ENCODE measurements around the gene AKT2.

DNA sequence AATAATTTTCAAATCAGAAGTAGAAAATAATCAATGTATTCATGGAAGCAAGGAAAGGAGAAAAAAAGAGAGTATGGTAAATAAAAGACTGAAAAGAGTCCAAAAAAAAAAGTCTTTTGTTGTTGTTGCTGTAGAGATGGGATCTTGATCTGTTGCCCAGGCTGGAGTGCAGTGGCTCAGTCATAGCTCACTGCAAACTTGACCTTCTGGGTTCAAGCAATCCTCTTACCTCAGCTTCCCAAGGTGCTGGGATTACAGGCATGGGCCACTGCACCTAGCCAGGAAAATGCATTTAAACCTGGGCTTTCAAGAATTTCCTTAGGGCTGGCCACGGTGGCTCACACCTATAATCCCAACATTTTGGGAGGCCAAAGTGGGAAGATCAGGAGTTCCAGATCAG lies 100.9 kb downstream of the AKT2 start:
- no peak for TF ChIP-seq POLR2AphosphoS5 (IDR thresholded peaks at IDR 0.05; ENCODE audit: low read depth, low read length)
- TF ChIP-seq SPI1 (IDR thresholded peaks at IDR 0.05; ENCODE audit: low read depth, low read length), result no peak
- no peak for TF ChIP-seq POLR2A (IDR thresholded peaks at IDR 0.05; ENCODE audit: low read depth, low read length)
- TF ChIP-seq POU2F2 (IDR thresholded peaks at IDR 0.05; ENCODE audit: low read depth, low read length), result no peak
- no peak for TF ChIP-seq TAF1 (IDR thresholded peaks at IDR 0.05; ENCODE audit: low read depth, low read length)
- no peak for TF ChIP-seq PAX5 (IDR thresholded peaks at IDR 0.05; ENCODE audit: insufficient read depth, low read length, severe bottlenecking)
